Activated CD8-positive, alpha-beta memory T cell treated with anti-CD3 and anti-CD28 coated beads, Interleukin-2, amount 10 ng/mL, durations not matched to agents 7 days and 5 days (primary cell): Measurements from ENCODE around the gene FAM221B. TPM values are rescaled to one million over a fixed set of nuclear protein-coding genes. Genes with fewer than 3 reads are reported as not detected.
A peak's percentile ranks its signal among the peaks of the same experiment; 100 is the strongest.

Source experiments
- ATAC-seq: fragments of 150-1000 bp; cut with Tn5 transposase; one replicate; pipeline ENCODE4 v1.10.0; 2021; ENCODE audit warnings: moderate library complexity
- CTCF ChIA-PET: fragments of 350-600 bp; sonication (Branson Sonifier 250); formaldehyde crosslinking; loops from one replicate; lab custom pipeline; 2021; ENCODE audit warnings: antibody characterized with exemption; lab: Charles Lee
- DNase-seq: peaks from one replicate; pipeline ENCODE4 v3.0.0-alpha.2; 2020
- H3K27ac Mint-ChIP-seq: one replicate; pipeline ENCODE4 v1.8.0; 2021; ENCODE audit warnings: mild to moderate bottlenecking, mixed read lengths
- H3K27me3 Mint-ChIP-seq: one replicate; pipeline ENCODE4 v1.8.0; 2021; ENCODE audit warnings: mixed read lengths
- H3K36me3 Mint-ChIP-seq: one replicate; pipeline ENCODE4 v1.8.0; 2021; ENCODE audit warnings: mild to moderate bottlenecking, mixed read lengths
- H3K4me1 Mint-ChIP-seq: one replicate; pipeline ENCODE4 v1.8.0; 2021; ENCODE audit warnings: mixed read lengths
- H3K4me3 Mint-ChIP-seq: one replicate; pipeline ENCODE4 v1.8.0; 2021; ENCODE audit warnings: mild to moderate bottlenecking, moderate library complexity, mixed read lengths
- H3K9me3 Mint-ChIP-seq: one replicate; pipeline ENCODE4 v1.8.0; 2022; ENCODE audit warnings: low read depth, mixed read lengths
- total RNA-seq, 2 experiments: library from RNA; stranded (reverse); gene quantifications; one replicate each; pipeline ENCODE4 v1.2.3, GENCODE V29; 2021

The FAM221B gene
- total RNA-seq, 2 experiments from 2014 or later = not detected

- Mint-ChIP-seq H3K4me3 (no peak overlapping the region), H3K27ac (no peak overlapping the region), H3K4me1 (peaks cover 38% of the 10 kb centered on the region), H3K9me3 (no peaks in the 10 kb centered on the region), H3K36me3 (peaks cover 6% of the 10 kb centered on the region), H3K27me3 (peaks cover 2% of the 10 kb centered on the region)
- ATAC-seq = no peak
- CTCF ChIA-PET = no interaction called here
- DNase-seq = no peak
Measured at GRCh38 chr9:35810122-35810521, 18.4 kb downstream of the FAM221B start.

- ATAC-seq (no peak), DNase-seq (no peak)
- Mint-ChIP-seq H3K9me3 (no peaks in the 10 kb centered on the region), H3K27me3 (peaks cover 2% of the 10 kb centered on the region), H3K27ac (no peak overlapping the region), H3K4me1 (peaks cover 29% of the 10 kb centered on the region), H3K4me3 (no peak overlapping the region), H3K36me3 (peaks cover 6% of the 10 kb centered on the region)
- CTCF ChIA-PET = interaction anchor here (1.4 to 1.8 kb wide), 2 partner anchors 18 to 74 kb away, joined by 3 to 5 read pairs; no protein-coding TSS in a partner anchor
Measured at GRCh38 chr9:35808433-35808832, 20.1 kb downstream of the FAM221B start.

GRCh38 chr9:35806101-35806500 lies 22.4 kb downstream of the FAM221B start:
- Mint-ChIP-seq H3K27me3 (no peaks in the 10 kb centered on the region), H3K4me1 (peaks cover 7% of the 10 kb centered on the region), H3K36me3 (peaks cover 7% of the 10 kb centered on the region), H3K27ac (no peak overlapping the region), H3K4me3 (no peak overlapping the region), H3K9me3 (no peaks in the 10 kb centered on the region)
- CTCF ChIA-PET = interaction anchor here (1.3 to 2.7 kb wide), 2 partner anchors 16 to 57 kb away, joined by 5 to 9 read pairs; partner anchors contain the start of genes GBA2 and RGP1
- no peak for ATAC-seq
- no peak for DNase-seq

GRCh38 chr9:35801328-35802128 lies 27.0 kb downstream of the FAM221B start:
- Mint-ChIP-seq H3K27me3 (no peaks in the 10 kb centered on the region), H3K36me3 (peaks cover 2% of the 10 kb centered on the region), H3K4me1 (peaks cover 18% of the 10 kb centered on the region), H3K27ac (peak overlapping the region; percentile 8), H3K9me3 (no peaks in the 10 kb centered on the region), H3K4me3 (no peak overlapping the region)
- DNase-seq (no peak), ATAC-seq (no peak)
- CTCF ChIA-PET = interaction anchor here (0.6 to 3.3 kb wide), 3 partner anchors 11 to 718 kb away, joined by 4 to 10 read pairs (median 7); no protein-coding TSS in a partner anchor

- no peak for DNase-seq
- H3K27ac Mint-ChIP-seq = no peak overlapping the region
- no peak overlapping the region for H3K4me3 Mint-ChIP-seq
- peaks cover 22% of the 10 kb centered on the region for H3K4me1 Mint-ChIP-seq
- no peaks in the 10 kb centered on the region for H3K9me3 Mint-ChIP-seq
- CTCF ChIA-PET = interaction anchor here (2.5 kb wide), 1 partner anchor 10 kb away, joined by 10 read pairs; no protein-coding TSS in a partner anchor
- no peak for ATAC-seq
- H3K27me3 Mint-ChIP-seq = no peaks in the 10 kb centered on the region
- peaks cover 1% of the 10 kb centered on the region for H3K36me3 Mint-ChIP-seq
Measured at GRCh38 chr9:35800530-35800929, 28.0 kb downstream of the FAM221B start.

GRCh38 chr9:35798658-35799374 lies 29.7 kb downstream of the FAM221B start:
- Mint-ChIP-seq H3K4me1 (peaks cover 31% of the 10 kb centered on the region), H3K36me3 (peaks cover 1% of the 10 kb centered on the region), H3K9me3 (no peaks in the 10 kb centered on the region), H3K27ac (no peak overlapping the region), H3K4me3 (no peak overlapping the region), H3K27me3 (no peaks in the 10 kb centered on the region)
- peak; percentile 48 for DNase-seq
- ATAC-seq = peak; percentile 74
- CTCF ChIA-PET = interaction anchor here (1.0 to 2.5 kb wide), 3 partner anchors 8 to 83 kb away, joined by 5 to 10 read pairs (median 6); partner anchors contain the start of gene SPAG8

GRCh38 chr9:35797311-35798109 lies 31.0 kb downstream of the FAM221B start:
- no peak for DNase-seq
- Mint-ChIP-seq H3K27ac (no peak overlapping the region), H3K27me3 (no peaks in the 10 kb centered on the region), H3K9me3 (no peaks in the 10 kb centered on the region), H3K4me3 (no peak overlapping the region), H3K4me1 (peaks cover 32% of the 10 kb centered on the region), H3K36me3 (no peaks in the 10 kb centered on the region)
- ATAC-seq = no peak
- CTCF ChIA-PET = interaction anchor here (1.4 to 1.8 kb wide), 3 partner anchors 29 to 85 kb away, joined by 6 read pairs; no protein-coding TSS in a partner anchor

- CTCF ChIA-PET = interaction anchor here (1.4 kb wide), 1 partner anchor 86 kb away, joined by 6 read pairs; no protein-coding TSS in a partner anchor
- Mint-ChIP-seq H3K4me3 (no peak overlapping the region), H3K27me3 (no peaks in the 10 kb centered on the region), H3K27ac (no peak overlapping the region), H3K4me1 (peaks cover 32% of the 10 kb centered on the region), H3K36me3 (no peaks in the 10 kb centered on the region), H3K9me3 (no peaks in the 10 kb centered on the region)
- ATAC-seq = no peak
- no peak for DNase-seq
Measured at GRCh38 chr9:35795695-35796094, 32.8 kb downstream of the FAM221B start.

GRCh38 chr9:35793461-35793860 lies 35.1 kb downstream of the FAM221B start:
- ATAC-seq = no peak

GRCh38 chr9:35792826-35793225 lies 35.7 kb downstream of the FAM221B start:
- no peak overlapping the region for H3K4me3 Mint-ChIP-seq
- CTCF ChIA-PET = interaction anchor here (1.1 to 2.5 kb wide), 4 partner anchors 20 to 89 kb away, joined by 3 to 11 read pairs (median 4); partner anchors contain the start of gene SPAG8
- ATAC-seq = no peak
- no peak for DNase-seq
- no peak overlapping the region for H3K27ac Mint-ChIP-seq
- H3K27me3 Mint-ChIP-seq = no peaks in the 10 kb centered on the region
- no peaks in the 10 kb centered on the region for H3K36me3 Mint-ChIP-seq
- peaks cover 22% of the 10 kb centered on the region for H3K4me1 Mint-ChIP-seq
- H3K9me3 Mint-ChIP-seq = no peaks in the 10 kb centered on the region

More at GRCh38 chr9:35793461-35793860, 35.1 kb downstream of the FAM221B start:
- Mint-ChIP-seq H3K4me3 (no peak overlapping the region), H3K4me1 (peaks cover 26% of the 10 kb centered on the region), H3K27me3 (no peaks in the 10 kb centered on the region), H3K27ac (no peak overlapping the region), H3K36me3 (no peaks in the 10 kb centered on the region), H3K9me3 (no peaks in the 10 kb centered on the region)
- CTCF ChIA-PET = interaction anchor here (1.1 to 2.5 kb wide), 4 partner anchors 19 to 89 kb away, joined by 3 to 11 read pairs (median 4); partner anchors contain the start of gene SPAG8
- DNase-seq = no peak

- Mint-ChIP-seq H3K36me3 (no peaks in the 10 kb centered on the region), H3K4me3 (no peak overlapping the region), H3K27ac (no peak overlapping the region), H3K9me3 (no peaks in the 10 kb centered on the region), H3K27me3 (no peaks in the 10 kb centered on the region), H3K4me1 (peaks cover 18% of the 10 kb centered on the region)
- ATAC-seq (no peak), DNase-seq (no peak)
- CTCF ChIA-PET = interaction anchor here (0.7 to 2.5 kb wide), 5 partner anchors 20 to 90 kb away, joined by 3 to 11 read pairs (median 4); partner anchors contain the start of genes FAM221B, SPAG8 and TMEM8B
Measured at GRCh38 chr9:35792024-35792813, 36.3 kb downstream of the FAM221B start.
